Hematopoietic multipotent progenitor cell treated with erythropoietin and hydrocortisone succinate and interleukin-3 and kit ligand, for 15 days (in vitro differentiated cells): ENCODE results near the gene STX18.

Experiments used
- DNase-seq: peaks from one replicate; pipeline ENCODE4 v3.0.0-alpha.2; 2015; ENCODE audit warnings: low spot score

The STX18 gene

GRCh38 chr4:4377732-4378460 lies 164.0 kb downstream of the STX18 start:
- DNase-seq, result no peak

GRCh38 chr4:4377191-4377590 lies 164.7 kb downstream of the STX18 start:
- no peak for DNase-seq

GRCh38 chr4:4376074-4376473 lies 165.8 kb downstream of the STX18 start:
- no peak for DNase-seq

DNA sequence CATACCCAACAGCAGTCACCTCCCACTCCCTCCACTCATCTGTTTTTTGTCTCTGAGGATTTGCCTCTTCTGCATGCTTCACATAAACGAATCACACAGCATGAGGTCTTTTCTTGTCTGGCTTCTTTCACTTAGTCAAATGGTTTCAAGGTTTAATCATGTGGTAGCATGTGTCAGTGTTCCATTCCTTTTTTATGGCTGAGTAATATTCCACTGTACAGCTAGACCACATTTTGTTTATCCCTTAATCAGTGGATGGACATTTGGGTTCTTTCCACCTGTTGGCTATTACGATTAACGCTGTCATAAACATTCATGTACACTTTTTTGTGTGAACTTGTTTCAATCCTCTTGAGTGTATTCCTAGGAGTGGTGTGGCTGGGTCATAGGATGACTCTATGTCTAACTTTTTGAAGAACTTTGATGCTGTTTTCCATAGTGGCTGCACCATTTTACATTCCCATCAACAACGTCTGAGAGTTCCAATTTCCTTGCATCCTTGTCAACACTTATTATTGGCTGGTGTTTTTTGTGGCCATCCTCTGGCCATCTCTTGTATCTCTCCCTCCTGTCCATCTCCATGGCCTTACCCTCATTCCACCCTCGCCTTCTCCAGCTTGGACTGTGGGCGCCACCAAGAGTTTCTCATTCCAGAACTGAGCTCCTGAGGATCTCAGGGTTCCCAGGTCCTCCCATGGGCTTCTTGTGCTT lies 167.3 kb downstream of the STX18 start:
- DNase-seq, result no peak
